Measurements from ENCODE around the gene HNRNPUL1. TPM values are rescaled to one million over a fixed set of nuclear protein-coding genes. Genes with fewer than 3 reads are reported as not detected.

The HNRNPUL1 gene
- total and polyA plus RNA-seq, 9 donors, result 73.0 to 182 (median 160) TPM

- no peak overlapping the region for H3K27ac ChIP-seq (ENCODE audit: low read length)
- WGBS (ENCODE audit: insufficient coverage), result no CpG with 5 or more reads among the region's 9 CpGs
- no peaks in the 10 kb centered on the region for H3K9me3 ChIP-seq (replicated peaks; ENCODE audit: control insufficient read depth, low read depth, low read length)
- H3K27me3 ChIP-seq (ENCODE audit: control insufficient read depth, insufficient read depth, low read length), result no peaks in the 10 kb centered on the region
- H3K4me3 ChIP-seq (ENCODE audit: low read length), result no peak overlapping the region
- no peaks in the 10 kb centered on the region for H3K4me1 ChIP-seq (ENCODE audit: control insufficient read depth, insufficient read depth, low read length)
- no peak for DNase-seq
- peaks cover 63% of the 10 kb centered on the region for H3K36me3 ChIP-seq (ENCODE audit: control insufficient read depth, insufficient read depth, low read length)
Observed at GRCh38 chr19:41249707-41250423, 14.3 kb upstream of the HNRNPUL1 start.

DNA sequence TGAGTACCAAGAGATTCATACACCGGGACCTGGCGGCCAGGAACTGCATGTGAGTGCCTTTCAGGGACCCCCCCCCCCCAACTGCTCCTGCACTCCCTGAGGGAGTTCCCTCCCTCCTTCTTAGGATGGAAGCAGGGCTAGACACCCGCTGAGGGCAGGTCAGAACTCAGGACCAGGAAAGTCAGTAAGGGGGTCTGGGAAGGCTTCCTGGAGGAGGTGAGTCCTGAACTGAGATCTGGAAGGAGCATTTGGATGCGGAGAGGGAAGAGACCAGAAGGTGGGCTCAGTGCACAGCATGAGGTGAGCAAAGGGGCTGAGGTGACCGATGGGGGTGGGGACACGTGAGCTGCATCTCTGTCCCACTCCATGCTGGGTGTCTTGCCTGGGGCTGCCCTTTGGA lies 10.5 kb upstream of the HNRNPUL1 start:
- Histone ChIP-seq H3K9me3 (replicated peaks; ENCODE audit: control insufficient read depth, low read depth, low read length) (no peaks in the 10 kb centered on the region), H3K4me1 (ENCODE audit: control insufficient read depth, insufficient read depth, low read length) (no peaks in the 10 kb centered on the region), H3K4me3 (ENCODE audit: low read length) (no peak overlapping the region), H3K27me3 (ENCODE audit: control insufficient read depth, insufficient read depth, low read length) (no peaks in the 10 kb centered on the region), H3K36me3 (ENCODE audit: control insufficient read depth, insufficient read depth, low read length) (peaks cover 72% of the 10 kb centered on the region), H3K27ac (ENCODE audit: low read length) (no peak overlapping the region)
- 89% methylated on average over 3 of the region's 6 CpGs for WGBS (ENCODE audit: insufficient coverage)
- no peak for DNase-seq

- no peaks in the 10 kb centered on the region for H3K4me1 ChIP-seq (ENCODE audit: control insufficient read depth, insufficient read depth, low read length)
- no peak overlapping the region for H3K27ac ChIP-seq (ENCODE audit: low read length)
- no peak for DNase-seq
- H3K36me3 ChIP-seq (ENCODE audit: control insufficient read depth, insufficient read depth, low read length), result peaks cover 72% of the 10 kb centered on the region
- no peaks in the 10 kb centered on the region for H3K9me3 ChIP-seq (replicated peaks; ENCODE audit: control insufficient read depth, low read depth, low read length)
- no peak overlapping the region for H3K4me3 ChIP-seq (ENCODE audit: low read length)
- no peaks in the 10 kb centered on the region for H3K27me3 ChIP-seq (ENCODE audit: control insufficient read depth, insufficient read depth, low read length)
Observed at GRCh38 chr19:41255171-41255570, 9.0 kb upstream of the HNRNPUL1 start.

- Histone ChIP-seq H3K9me3 (replicated peaks; ENCODE audit: control insufficient read depth, low read depth, low read length) (no peaks in the 10 kb centered on the region), H3K36me3 (ENCODE audit: control insufficient read depth, insufficient read depth, low read length) (peaks cover 33% of the 10 kb centered on the region), H3K4me1 (ENCODE audit: control insufficient read depth, insufficient read depth, low read length) (peaks cover 22% of the 10 kb centered on the region), H3K4me3 (ENCODE audit: low read length) (peak overlapping the region; percentile 47), H3K27me3 (ENCODE audit: control insufficient read depth, insufficient read depth, low read length) (no peaks in the 10 kb centered on the region), H3K27ac (ENCODE audit: low read length) (peak overlapping the region; percentile 97)
- WGBS (ENCODE audit: insufficient coverage), result 57% methylated on average over 5 of the region's 10 CpGs
- DNase-seq, result no peak
Observed at GRCh38 chr19:41261474-41262190, 2.5 kb upstream of the HNRNPUL1 start.

- Histone ChIP-seq H3K4me3 (ENCODE audit: low read length) (peak overlapping the region; percentile 47), H3K36me3 (ENCODE audit: control insufficient read depth, insufficient read depth, low read length) (peaks cover 33% of the 10 kb centered on the region), H3K27ac (ENCODE audit: low read length) (peak overlapping the region; percentile 97), H3K27me3 (ENCODE audit: control insufficient read depth, insufficient read depth, low read length) (no peaks in the 10 kb centered on the region), H3K9me3 (replicated peaks; ENCODE audit: control insufficient read depth, low read depth, low read length) (no peaks in the 10 kb centered on the region), H3K4me1 (ENCODE audit: control insufficient read depth, insufficient read depth, low read length) (peaks cover 34% of the 10 kb centered on the region)
- 0% methylated on average over 26 of the region's 46 CpGs for WGBS (ENCODE audit: insufficient coverage)
- peak; percentile 79 for DNase-seq
Observed at GRCh38 chr19:41263042-41263849, 926 bp upstream of the HNRNPUL1 start.

- Histone ChIP-seq H3K36me3 (ENCODE audit: control insufficient read depth, insufficient read depth, low read length) (peaks cover 32% of the 10 kb centered on the region), H3K27me3 (ENCODE audit: control insufficient read depth, insufficient read depth, low read length) (no peaks in the 10 kb centered on the region), H3K4me1 (ENCODE audit: control insufficient read depth, insufficient read depth, low read length) (peaks cover 34% of the 10 kb centered on the region)
Observed at GRCh38 chr19:41264581-41265394, 616 bp downstream of the HNRNPUL1 start.

DNA sequence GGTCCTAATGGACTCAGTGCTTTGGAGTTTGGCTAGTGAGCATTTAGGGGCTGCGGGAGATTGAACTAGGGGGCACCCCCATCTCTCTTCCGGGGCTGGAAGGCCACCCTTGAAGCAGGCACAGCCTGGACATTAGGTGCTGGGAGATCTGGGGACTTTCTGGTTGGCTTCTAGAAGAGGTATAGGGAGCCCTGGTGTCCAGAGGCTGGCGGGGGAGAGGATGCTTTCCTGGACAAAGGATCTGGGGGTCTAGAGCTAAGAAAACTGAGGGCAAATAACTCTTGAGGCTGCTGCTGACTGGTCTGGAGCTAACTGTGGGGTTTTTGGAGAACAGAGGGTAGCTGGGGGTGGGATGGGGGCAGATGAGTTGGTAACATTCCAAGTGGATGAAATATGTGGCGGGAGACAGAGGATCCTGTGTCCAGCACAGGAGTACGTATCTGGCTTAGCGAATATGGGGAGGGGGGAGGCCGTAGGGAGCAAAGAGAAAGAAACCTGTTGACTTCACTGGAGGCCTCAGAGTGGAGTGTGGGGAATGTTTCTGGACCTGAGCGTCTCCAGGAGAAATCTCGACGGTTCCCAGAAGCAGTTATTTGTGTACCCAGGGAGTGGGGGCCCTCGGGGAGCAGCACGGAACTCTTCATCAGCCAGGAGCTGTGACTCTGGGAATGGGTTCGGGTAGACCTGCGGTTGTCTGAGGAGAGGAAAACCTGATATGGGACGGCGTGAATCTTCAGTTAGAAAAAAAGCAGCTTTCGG lies 1.4 kb downstream of the HNRNPUL1 start:
- Histone ChIP-seq H3K4me3 (ENCODE audit: low read length) (peak overlapping the region; percentile 95), H3K9me3 (replicated peaks; ENCODE audit: control insufficient read depth, low read depth, low read length) (no peaks in the 10 kb centered on the region), H3K27ac (ENCODE audit: low read length) (peak overlapping the region; percentile 99), H3K36me3 (ENCODE audit: control insufficient read depth, insufficient read depth, low read length) (peaks cover 33% of the 10 kb centered on the region), H3K27me3 (ENCODE audit: control insufficient read depth, insufficient read depth, low read length) (no peaks in the 10 kb centered on the region), H3K4me1 (ENCODE audit: control insufficient read depth, insufficient read depth, low read length) (peaks cover 34% of the 10 kb centered on the region)
- DNase-seq, result peak; percentile 38
- WGBS (ENCODE audit: insufficient coverage), result 8% methylated on average over 17 of the region's 17 CpGs

More at GRCh38 chr19:41264581-41265394, 616 bp downstream of the HNRNPUL1 start:
- Histone ChIP-seq H3K4me3 (ENCODE audit: low read length) (peak overlapping the region; percentile 95), H3K9me3 (replicated peaks; ENCODE audit: control insufficient read depth, low read depth, low read length) (no peaks in the 10 kb centered on the region), H3K27ac (ENCODE audit: low read length) (peak overlapping the region; percentile 99)
- peak; percentile 82 for DNase-seq
- WGBS (ENCODE audit: insufficient coverage), result under 1% methylated on average over 75 of the region's 75 CpGs

DNA sequence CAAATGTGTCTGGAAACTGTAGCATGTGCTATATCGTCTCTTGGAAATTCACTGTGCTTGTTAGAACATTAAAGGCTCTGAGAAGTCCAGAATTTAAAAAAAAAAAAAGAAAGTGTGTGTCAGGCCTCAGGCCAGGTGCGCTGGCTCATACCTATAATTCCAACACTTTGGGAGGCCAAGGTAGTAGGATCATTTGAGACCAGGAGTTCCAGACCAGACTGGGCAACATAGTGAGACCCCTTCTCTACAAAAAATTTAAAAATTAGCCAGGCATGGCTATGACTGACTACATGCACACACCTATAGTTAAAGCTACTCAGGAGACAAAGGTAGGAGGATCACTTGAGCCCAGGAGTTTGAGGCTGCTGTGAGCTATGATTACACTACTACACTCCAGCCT lies 4.9 kb downstream of the HNRNPUL1 start:
- no peak for DNase-seq
- Histone ChIP-seq H3K4me1 (ENCODE audit: control insufficient read depth, insufficient read depth, low read length) (peaks cover 26% of the 10 kb centered on the region), H3K27ac (ENCODE audit: low read length) (no peak overlapping the region), H3K4me3 (ENCODE audit: low read length) (no peak overlapping the region), H3K9me3 (replicated peaks; ENCODE audit: control insufficient read depth, low read depth, low read length) (no peaks in the 10 kb centered on the region), H3K27me3 (ENCODE audit: control insufficient read depth, insufficient read depth, low read length) (no peaks in the 10 kb centered on the region), H3K36me3 (ENCODE audit: control insufficient read depth, insufficient read depth, low read length) (peaks cover 68% of the 10 kb centered on the region)
- WGBS (ENCODE audit: insufficient coverage), result 100% methylated on average over 1 of the region's 2 CpGs

GRCh38 chr19:41269571-41269970 lies 5.4 kb downstream of the HNRNPUL1 start:
- Histone ChIP-seq H3K4me1 (ENCODE audit: control insufficient read depth, insufficient read depth, low read length) (peaks cover 26% of the 10 kb centered on the region), H3K4me3 (ENCODE audit: low read length) (no peak overlapping the region), H3K27ac (ENCODE audit: low read length) (no peak overlapping the region), H3K27me3 (ENCODE audit: control insufficient read depth, insufficient read depth, low read length) (no peaks in the 10 kb centered on the region), H3K9me3 (replicated peaks; ENCODE audit: control insufficient read depth, low read depth, low read length) (no peaks in the 10 kb centered on the region), H3K36me3 (ENCODE audit: control insufficient read depth, insufficient read depth, low read length) (peaks cover 73% of the 10 kb centered on the region)
- no peak for DNase-seq
- 90% methylated on average over 2 of the region's 5 CpGs for WGBS (ENCODE audit: insufficient coverage)
